Measurements from ENCODE around the gene DNAJC24.
A peak's percentile ranks its signal among the peaks of the same experiment; 100 is the strongest.
"Not testable (repeated sequence)": the region's sequence is repeated elsewhere in the genome, so short reads cannot be mapped to it uniquely, and the experiment has no call there.

The DNAJC24 gene

GRCh38 chr11:31369348-31370329, at the start of gene DNAJC24, which contains the start of gene DCDC1:
Gene DNAJC24, plus strand, starts transcription at chr11:31369860. Its CDS starts 889 bp downstream, at chr11:31370749.
Gene DCDC1, minus strand, starts transcription at chr11:31369739. Its CDS starts 41,459 bp downstream, at chr11:31328280.
- Mint-ChIP-seq H3K4me3 (peak within 1 kb of the TSS; percentile 93 to 97 (median 95)), H3K9me3 (no peaks in the 10 kb centered on the region), H3K4me1 (peaks cover 21% of the 10 kb centered on the region), H3K27ac (peak within 1 kb of the TSS; percentile 79 to 96 (median 95)), H3K36me3 (ENCODE audit: low read depth) (peaks cover 3% of the 10 kb centered on the region), H3K27me3 (ENCODE audit: low read depth) (peaks cover 9% of the 10 kb centered on the region)
- TF ChIP-seq CTCF (IDR thresholded peaks at IDR 0.05; ENCODE audit: unreplicated experiment in 3 of 3) = no peak

GRCh38 chr11:31321494-31321893, 48.2 kb upstream of the DNAJC24 start:
- H3K36me3 Mint-ChIP-seq (ENCODE audit: low read depth); H3K27me3 Mint-ChIP-seq (ENCODE audit: low read depth); H3K4me1 Mint-ChIP-seq; H3K4me3 Mint-ChIP-seq; H3K27ac Mint-ChIP-seq; H3K9me3 Mint-ChIP-seq: not testable (repeated sequence)

GRCh38 chr11:31323145-31323544, 46.5 kb upstream of the DNAJC24 start:
- no peaks in the 10 kb centered on the region for H3K9me3 Mint-ChIP-seq
- no peak for TF ChIP-seq CTCF (IDR thresholded peaks at IDR 0.05; ENCODE audit: unreplicated experiment in 3 of 3)
- H3K4me1 Mint-ChIP-seq = no peaks in the 10 kb centered on the region
- H3K36me3 Mint-ChIP-seq (ENCODE audit: low read depth) = peaks cover 4% of the 10 kb centered on the region
- no peak overlapping the region for H3K27ac Mint-ChIP-seq
- H3K27me3 Mint-ChIP-seq (ENCODE audit: low read depth) = no peaks in the 10 kb centered on the region
- no peak overlapping the region for H3K4me3 Mint-ChIP-seq

- Mint-ChIP-seq H3K36me3 (ENCODE audit: low read depth) (peaks cover 4% of the 10 kb centered on the region), H3K27ac (no peak overlapping the region), H3K4me1 (no peaks in the 10 kb centered on the region), H3K9me3 (no peaks in the 10 kb centered on the region), H3K27me3 (ENCODE audit: low read depth) (no peaks in the 10 kb centered on the region), H3K4me3 (no peak overlapping the region)
- TF ChIP-seq CTCF (IDR thresholded peaks at IDR 0.05; ENCODE audit: unreplicated experiment in 3 of 3) = no peak
Measured at GRCh38 chr11:31325160-31325559, 44.5 kb upstream of the DNAJC24 start.

- no peaks in the 10 kb centered on the region for H3K27me3 Mint-ChIP-seq (ENCODE audit: low read depth)
- no peaks in the 10 kb centered on the region for H3K4me1 Mint-ChIP-seq
- peaks cover 9% of the 10 kb centered on the region for H3K9me3 Mint-ChIP-seq
- no peak overlapping the region for H3K4me3 Mint-ChIP-seq
- no peak for TF ChIP-seq CTCF (IDR thresholded peaks at IDR 0.05; ENCODE audit: unreplicated experiment in 3 of 3)
- no peak overlapping the region for H3K27ac Mint-ChIP-seq
- peaks cover 5% of the 10 kb centered on the region for H3K36me3 Mint-ChIP-seq (ENCODE audit: low read depth)
Measured at GRCh38 chr11:31326470-31327148, 43.1 kb upstream of the DNAJC24 start.

- no peak overlapping the region for H3K4me3 Mint-ChIP-seq
- no peak for TF ChIP-seq CTCF (IDR thresholded peaks at IDR 0.05; ENCODE audit: unreplicated experiment in 3 of 3)
- peaks cover 5% of the 10 kb centered on the region for H3K36me3 Mint-ChIP-seq (ENCODE audit: low read depth)
- H3K9me3 Mint-ChIP-seq = peaks cover 13% of the 10 kb centered on the region
- H3K27ac Mint-ChIP-seq = no peak overlapping the region
- H3K4me1 Mint-ChIP-seq = no peaks in the 10 kb centered on the region
- no peaks in the 10 kb centered on the region for H3K27me3 Mint-ChIP-seq (ENCODE audit: low read depth)
Measured at GRCh38 chr11:31327417-31327816, 42.2 kb upstream of the DNAJC24 start.

Data from nephron (organoid).